Stimulated activated CD4-positive, alpha-beta T cell treated with anti-CD3 and anti-CD28 coated beads, Interleukin-15, amount 100 ng/mL, for 1 hour (primary cell): ENCODE measurements around the gene TRPM2.

ENCODE experiments used
- DNase-seq, 2 donors: peaks; one replicate each; pipeline ENCODE4 v3.0.0-alpha.2; 2020; ENCODE audit warnings: low read depth in 1 of 2, low spot score in 1 of 2

TRPM2 gene

GRCh38 chr21:44321846-44322450, 31.5 kb upstream of the TRPM2 start:
- DNase-seq: no peak

DNA sequence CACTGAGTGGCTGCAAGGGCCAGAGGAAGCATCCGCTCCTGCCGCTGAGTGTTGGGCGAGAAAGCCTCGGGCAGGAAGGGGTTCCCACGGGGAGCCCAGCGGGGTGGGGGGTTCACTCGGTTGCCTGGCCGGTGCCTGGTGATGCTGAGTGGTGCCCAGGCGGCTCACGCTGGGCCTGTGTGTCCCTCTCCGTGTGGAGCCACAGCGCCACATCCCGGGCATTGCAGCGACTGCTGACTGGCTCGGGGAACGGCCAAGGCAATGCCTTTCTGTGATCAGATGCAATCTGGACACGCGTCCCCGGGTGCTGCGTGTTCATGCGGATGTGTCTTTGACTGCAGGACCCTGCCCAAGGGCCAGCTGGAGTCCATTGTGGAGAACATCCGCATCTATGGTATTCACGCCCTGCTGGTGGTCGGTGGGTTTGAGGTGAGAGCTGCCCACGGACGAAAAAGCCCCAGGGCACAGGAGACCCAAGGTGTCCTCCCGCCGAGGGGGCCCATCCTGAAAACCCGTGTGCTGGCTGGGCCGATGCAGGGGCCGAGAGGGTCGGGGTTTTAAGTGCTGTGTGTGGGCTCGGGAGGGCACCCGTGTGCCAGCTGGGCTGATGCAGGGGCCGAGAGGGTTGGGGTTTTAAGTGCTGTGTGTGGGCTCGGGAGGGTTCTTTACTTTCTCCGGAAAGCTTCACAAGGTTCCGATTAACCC, 30.6 kb upstream of the TRPM2 start:
- DNase-seq: no peak

DNA sequence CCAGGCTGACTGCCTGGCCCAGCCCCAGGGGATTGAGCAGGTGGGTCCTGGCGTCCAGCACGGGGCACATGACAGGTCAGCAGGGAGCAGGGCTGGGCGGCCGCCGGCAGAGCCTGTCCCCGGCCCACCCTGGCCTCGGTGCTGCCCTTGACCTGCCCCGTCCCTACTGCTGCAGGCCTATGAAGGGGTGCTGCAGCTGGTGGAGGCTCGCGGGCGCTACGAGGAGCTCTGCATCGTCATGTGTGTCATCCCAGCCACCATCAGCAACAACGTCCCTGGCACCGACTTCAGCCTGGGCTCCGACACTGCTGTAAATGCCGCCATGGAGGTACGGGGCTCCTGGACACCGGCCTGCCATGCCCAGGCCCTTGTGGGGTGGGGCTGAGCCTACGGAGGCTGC, 29.8 kb upstream of the TRPM2 start:
- no peak for DNase-seq

GRCh38 chr21:44324106-44324853, 29.1 kb upstream of the TRPM2 start:
- DNase-seq: no peak

- DNase-seq: no peak
These were observed 28.6 kb upstream of the TRPM2 start for GRCh38 chr21:44324854-44325107.

DNA sequence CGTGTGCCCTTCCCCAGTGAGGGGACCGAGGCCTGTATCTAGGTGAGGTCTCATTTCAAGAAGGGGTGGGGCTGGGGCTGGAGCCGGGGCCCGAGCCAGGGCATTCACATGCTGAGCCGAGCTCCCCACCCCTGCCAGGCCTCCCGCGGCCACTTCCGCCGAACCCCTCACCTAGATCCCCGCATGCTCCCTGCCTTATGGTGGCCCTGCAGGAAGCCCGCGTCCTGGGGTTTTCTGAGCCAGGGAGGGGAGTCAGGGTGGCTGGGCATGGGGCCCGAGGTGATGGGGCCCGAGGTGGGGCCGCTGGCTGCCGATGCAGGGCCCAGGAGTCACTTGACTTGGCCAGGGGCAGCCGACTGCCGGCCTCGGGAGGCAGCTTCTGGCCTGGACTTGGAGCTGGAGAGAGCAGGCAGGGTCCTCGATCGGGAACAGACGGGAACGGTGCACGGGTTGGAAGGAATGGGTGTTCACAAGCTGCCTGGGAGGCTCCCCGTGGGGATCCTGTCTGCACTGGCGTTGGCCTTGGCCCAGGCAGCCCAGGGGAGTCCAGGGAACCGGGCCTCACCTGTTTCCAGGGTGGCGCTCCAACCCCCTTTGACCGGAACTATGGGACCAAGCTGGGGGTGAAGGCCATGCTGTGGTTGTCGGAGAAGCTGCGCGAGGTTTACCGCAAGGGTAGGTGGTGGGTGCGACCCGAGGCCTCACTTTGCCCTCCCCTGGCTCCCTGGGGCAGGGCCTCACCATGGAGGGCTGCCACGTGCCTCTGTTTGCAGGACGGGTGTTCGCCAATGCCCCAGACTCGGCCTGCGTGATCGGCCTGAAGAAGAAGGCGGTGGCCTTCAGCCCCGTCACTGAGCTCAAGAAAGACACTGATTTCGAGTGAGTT, 27.8 kb upstream of the TRPM2 start:
- no peak for DNase-seq

DNA sequence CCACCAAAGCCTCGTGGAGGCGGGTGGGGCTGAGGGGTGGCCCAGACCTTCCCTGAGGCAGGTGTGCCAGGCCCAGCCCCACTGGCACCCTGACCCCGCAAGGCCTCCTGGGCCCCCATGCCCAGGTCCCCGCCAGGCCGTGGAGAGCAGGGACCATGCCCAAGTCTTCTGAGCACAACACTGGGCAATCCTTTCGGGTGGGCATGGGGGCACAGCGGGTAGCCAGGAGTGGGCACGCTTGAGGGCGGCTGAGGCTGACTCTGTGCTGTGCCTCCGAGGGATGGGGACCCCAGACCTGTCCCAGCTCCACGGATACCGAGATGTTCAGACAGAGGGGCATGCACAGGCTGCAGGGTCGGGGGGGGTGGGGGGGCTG, 27.2 kb upstream of the TRPM2 start:
- no peak for DNase-seq

- DNase-seq: no peak
These were observed 26.5 kb upstream of the TRPM2 start for GRCh38 chr21:44326716-44327602.

DNA sequence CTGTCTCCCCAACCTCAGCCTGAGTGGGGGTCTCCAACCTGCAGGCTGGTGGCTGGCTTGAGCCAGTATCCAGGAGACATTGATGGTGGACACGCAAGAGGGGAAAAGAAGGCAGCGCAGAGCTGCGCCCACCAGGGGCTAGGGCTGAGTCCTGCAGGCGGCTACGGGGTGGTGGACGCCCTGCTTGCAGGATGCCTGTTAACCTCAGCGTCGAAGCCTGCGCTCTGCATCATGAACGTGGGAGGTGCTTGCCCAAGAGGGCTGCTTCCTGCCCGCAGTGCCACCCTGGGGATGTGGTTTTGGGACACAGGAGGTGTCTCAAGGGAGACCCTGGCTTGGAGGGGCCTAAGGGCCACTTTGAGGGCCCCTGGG, 25.8 kb upstream of the TRPM2 start:
- no peak for DNase-seq

GRCh38 chr21:44328242-44328895, 25.1 kb upstream of the TRPM2 start:
- no peak for DNase-seq

DNA sequence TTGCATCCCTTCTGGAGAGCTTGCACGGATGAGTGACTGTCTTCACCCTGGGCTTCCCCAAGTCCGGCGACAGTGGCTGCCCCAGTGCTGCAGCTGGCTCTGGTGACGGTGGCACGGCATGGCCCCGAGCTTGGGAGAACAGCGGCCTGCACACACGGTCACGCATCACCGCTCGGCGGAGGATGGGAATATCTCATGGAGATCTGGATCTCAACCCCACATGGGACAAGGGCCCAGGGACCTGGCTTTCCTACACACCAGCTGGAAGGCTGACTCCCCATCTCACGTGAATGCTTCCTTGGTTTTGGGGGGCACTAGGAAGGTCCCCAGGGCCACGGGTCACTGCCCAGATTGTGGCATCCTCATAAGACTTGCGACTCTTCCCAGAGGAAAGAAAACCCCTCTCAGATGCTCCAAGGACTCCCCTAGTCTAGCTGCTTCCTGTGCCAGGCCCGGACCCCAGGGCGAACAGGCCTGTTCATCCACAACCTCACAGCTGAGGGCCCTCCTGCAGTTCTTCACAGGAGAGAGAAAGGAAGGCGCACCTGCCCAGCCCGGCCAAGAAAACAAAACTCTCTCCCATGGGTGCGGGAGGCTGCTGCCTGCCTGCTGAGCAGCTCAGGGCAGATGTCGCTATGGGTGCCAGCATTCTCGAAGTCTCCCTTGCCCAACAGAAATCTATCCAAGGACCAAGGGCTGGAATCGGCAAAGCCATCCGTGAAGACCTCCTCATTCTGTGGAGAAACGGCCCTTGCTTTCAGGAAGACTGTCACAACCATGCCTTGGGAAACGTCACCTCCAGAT, 24.1 kb upstream of the TRPM2 start:
- no peak for DNase-seq

GRCh38 chr21:44329971-44330681, 23.3 kb upstream of the TRPM2 start:
- no peak for DNase-seq

DNA sequence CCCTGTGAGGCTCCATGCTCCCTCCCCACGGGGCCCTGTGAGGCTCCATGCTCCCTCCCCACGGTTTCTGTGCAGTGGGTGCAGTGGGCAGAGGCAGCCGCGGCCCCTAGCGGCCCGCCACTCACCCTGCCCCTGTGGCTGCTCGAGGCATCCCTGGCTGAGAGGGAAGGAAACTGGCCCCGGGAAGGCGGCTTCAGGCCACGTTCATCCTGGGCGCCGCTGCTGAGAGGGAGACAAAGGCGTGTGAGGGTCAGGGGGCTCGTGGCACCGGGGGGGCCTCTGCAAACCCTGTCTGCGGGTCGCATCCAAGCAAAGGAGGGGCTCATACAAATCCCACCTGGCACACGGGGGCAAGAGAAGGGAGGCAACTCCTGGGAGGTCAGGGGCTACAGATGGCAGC, 22.7 kb upstream of the TRPM2 start:
- no peak for DNase-seq

DNA sequence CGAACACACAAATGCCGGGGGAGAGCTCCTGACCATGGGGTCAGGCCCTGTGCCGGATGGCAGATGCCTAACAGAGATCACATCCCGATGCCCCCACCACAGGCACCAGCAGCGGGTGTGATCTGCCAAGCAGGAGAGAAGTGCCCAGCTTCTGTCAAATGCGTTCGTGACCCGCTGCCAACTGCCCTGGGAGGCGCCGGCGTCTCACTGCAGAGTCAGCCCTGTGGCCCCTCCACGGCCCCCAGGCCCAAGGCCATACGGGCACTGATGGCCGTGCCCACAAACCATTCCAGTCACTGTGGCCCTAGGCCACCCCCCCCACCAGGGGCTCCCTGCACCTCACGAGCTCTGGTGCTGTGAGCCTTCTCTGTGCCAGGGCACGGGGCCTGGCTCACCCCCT, 22.2 kb upstream of the TRPM2 start:
- DNase-seq: no peak

- no peak for DNase-seq
These were observed 21.6 kb upstream of the TRPM2 start for GRCh38 chr21:44331650-44332307.

DNA sequence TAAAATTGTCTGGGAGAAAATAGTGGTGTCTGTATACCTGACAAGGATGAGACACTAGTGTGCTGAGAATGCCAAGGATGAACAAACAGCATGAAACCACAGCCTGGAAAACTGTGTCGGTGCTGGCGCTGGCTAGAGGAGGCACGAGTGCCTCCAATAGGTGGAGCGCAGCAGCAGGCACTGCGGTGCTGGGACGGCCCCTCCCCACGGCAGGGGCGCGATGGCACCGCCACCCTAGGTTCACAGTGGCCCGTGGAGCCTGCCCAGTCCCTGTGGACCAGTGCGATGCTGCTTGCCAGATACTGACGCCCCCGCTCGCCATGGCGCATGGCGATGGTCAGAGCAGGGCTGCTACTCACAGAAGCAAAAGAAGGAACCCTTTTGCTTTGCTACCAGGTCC, 21.0 kb upstream of the TRPM2 start:
- DNase-seq: no peak

DNA sequence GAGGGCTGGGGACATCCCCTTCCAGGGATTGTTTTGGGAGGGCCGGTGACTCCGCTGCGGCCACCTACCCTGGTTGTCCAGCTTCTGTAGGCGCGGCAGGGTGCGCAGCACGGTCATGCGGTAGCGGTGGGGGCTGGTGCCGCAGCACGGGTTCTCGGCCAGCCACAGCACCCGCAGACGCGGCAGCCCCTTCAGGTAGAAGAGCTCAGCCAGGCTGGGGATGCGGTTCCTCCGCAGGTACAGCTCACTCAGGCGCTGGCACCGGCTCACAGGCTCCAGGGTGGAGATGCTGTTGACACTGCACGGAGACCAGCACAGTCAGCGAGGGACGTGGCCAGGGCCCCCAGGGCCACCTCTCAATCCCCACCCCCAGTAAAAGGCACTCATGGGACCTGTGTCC, 20.5 kb upstream of the TRPM2 start:
- no peak for DNase-seq
